CD14-positive monocyte (primary cell): Measurements from ENCODE around the gene DLGAP1. TPM values are rescaled to one million over a fixed set of nuclear protein-coding genes. Genes with fewer than 3 reads are reported as not detected.
A peak's percentile ranks its signal among the peaks of the same experiment; 100 is the strongest.

Experiments used
- DNase-seq, 3 donors: peaks; one replicate each; pipeline ENCODE4 v3.0.0-alpha.2; 2011 to 2022
- H2AFZ ChIP-seq: 2 replicates; pipeline ENCODE4 v1.6.0; 2012; ENCODE audit warnings: mild to moderate bottlenecking, low read depth, low read length, inconsistent platforms; ENCODE audit not compliant: insufficient read depth, poor library complexity, severe bottlenecking
- H3K27ac ChIP-seq, 2 donors: 1 replicate in 1 of 2; 2 replicates in 1 of 2; pipeline ENCODE4 v1.5.1; 2012 to 2013; ENCODE audit warnings: low read length in 2 of 2, control low read depth in 1 of 2, inconsistent platforms in 1 of 2, low read depth in 1 of 2, mild to moderate bottlenecking in 1 of 2
- H3K27me3 ChIP-seq, 2 donors: one replicate each; pipeline versions ENCODE4 v1.6.0 to v1.6.1; 2011 to 2013; ENCODE audit warnings: low read length in 2 of 2; ENCODE audit not compliant: control insufficient read depth in 2 of 2, insufficient read depth in 2 of 2
- H3K36me3 ChIP-seq, 2 donors: replicated peaks in 1 of 2; 1 replicate in 1 of 2; 2 replicates in 1 of 2; pipeline versions ENCODE4 v1.5.1 to v1.6.1; 2012 to 2013; ENCODE audit warnings: low read length in 2 of 2, control low read depth in 1 of 2, inconsistent platforms in 1 of 2, mild to moderate bottlenecking in 1 of 2; ENCODE audit not compliant: insufficient read depth in 2 of 2, control insufficient read depth in 1 of 2
- H3K4me1 ChIP-seq, 2 donors: 1 replicate in 1 of 2; 2 replicates in 1 of 2; pipeline versions ENCODE4 v1.5.1 to v1.6.1; 2012 to 2013; ENCODE audit warnings: low read length in 2 of 2, control low read depth in 1 of 2, inconsistent platforms in 1 of 2, mild to moderate bottlenecking in 1 of 2, moderate library complexity in 1 of 2; ENCODE audit not compliant: insufficient read depth in 2 of 2, control insufficient read depth in 1 of 2
- H3K4me2 ChIP-seq: replicated peaks from 2 replicates; pipeline ENCODE3; 2012; ENCODE audit warnings: low read length, moderate library complexity, mild to moderate bottlenecking; ENCODE audit not compliant: poor library complexity, severe bottlenecking; ENCODE audit errors: extremely low read depth
- H3K4me3 ChIP-seq, 3 experiments: fragments of 200-600 bp in 1 of 3; sonication (generic) in 1 of 3; replicated peaks in 1 of 3; 1 replicate in 2 of 3; 2 replicates in 1 of 3; pipeline ENCODE4 v1.5.1; 2011 to 2013; ENCODE audit warnings: low read length in 3 of 3, mild to moderate bottlenecking in 3 of 3, control low read depth in 2 of 3, low read depth in 2 of 3, inconsistent platforms in 1 of 3, moderate library complexity in 1 of 3
- H3K79me2 ChIP-seq: 2 replicates; pipeline ENCODE4 v1.6.0; 2012; ENCODE audit warnings: mild to moderate bottlenecking, control low read depth, inconsistent platforms, low read length, moderate library complexity; ENCODE audit not compliant: insufficient read depth
- H3K9ac ChIP-seq: 2 replicates; pipeline ENCODE4 v1.6.0; 2017; ENCODE audit warnings: low read length, mild to moderate bottlenecking; ENCODE audit not compliant: insufficient read depth, poor library complexity, severe bottlenecking
- H3K9me3 ChIP-seq, 2 donors: replicated peaks in 1 of 2; 1 replicate in 1 of 2; 2 replicates in 1 of 2; pipeline versions ENCODE4 v1.5.1 to v1.6.1; 2012 to 2013; ENCODE audit warnings: low read length in 2 of 2, control low read depth in 1 of 2; ENCODE audit not compliant: control insufficient read depth in 1 of 2, insufficient read depth in 1 of 2
- H4K20me1 ChIP-seq: 2 replicates; pipeline ENCODE4 v1.6.0; 2012; ENCODE audit warnings: mild to moderate bottlenecking, low read length, control low read depth, moderate library complexity; ENCODE audit not compliant: insufficient read depth
- H3K27ac Mint-ChIP-seq, 7 donors: one replicate each; pipeline ENCODE4 v1.8.0; 2020; ENCODE audit warnings: mild to moderate bottlenecking in 7 of 7, mixed read lengths in 7 of 7, moderate library complexity in 6 of 7, inconsistent platforms in 2 of 7
- H3K27me3 Mint-ChIP-seq, 3 donors: one replicate each; pipeline ENCODE4 v1.8.0; 2021 to 2022; ENCODE audit warnings: low read depth in 3 of 3, mild to moderate bottlenecking in 3 of 3, mixed read lengths in 3 of 3, moderate library complexity in 3 of 3, inconsistent platforms in 1 of 3
- H3K36me3 Mint-ChIP-seq, 2 donors: one replicate each; pipeline ENCODE4 v1.8.0; 2020; ENCODE audit warnings: mixed read lengths in 2 of 2, inconsistent platforms in 1 of 2, mild to moderate bottlenecking in 1 of 2
- H3K4me1 Mint-ChIP-seq: one replicate; pipeline ENCODE4 v1.8.0; 2020; ENCODE audit warnings: mild to moderate bottlenecking, mixed read lengths
- H3K4me3 Mint-ChIP-seq, 2 donors: one replicate each; pipeline ENCODE4 v1.8.0; 2020; ENCODE audit warnings: mild to moderate bottlenecking in 2 of 2, mixed read lengths in 2 of 2, moderate library complexity in 1 of 2
- H3K9me3 Mint-ChIP-seq, 7 donors: one replicate each; pipeline ENCODE4 v1.8.0; 2020 to 2022; ENCODE audit warnings: mixed read lengths in 7 of 7, mild to moderate bottlenecking in 6 of 7, moderate library complexity in 6 of 7, inconsistent platforms in 2 of 7
- WGBS: methylation state at CpG from one replicate; pipeline ENCODE4 v1.1.5; 2013; ENCODE audit warnings: missing lambda C conversion rate; ENCODE audit not compliant: insufficient coverage; 5-methylcytosine and 5-hydroxymethylcytosine counted together
- intact Hi-C, 2 donors: fragments of 100-400 bp; cut with micrococcal nuclease; formaldehyde crosslinking; loops; one replicate each; pipeline versions ENCODE4 v1.15.0 to v1.15.1; 2023
- polyA plus RNA-seq, 3 donors: library from polyadenylated mRNA; depleted of rRNA in 1 of 3; unstranded in 2 of 3; stranded (reverse) in 1 of 3; fragments of 300-500 nt in 2 of 3; fragments of >200 nt in 1 of 3; fragmentation: Illumina TruSeq in 2 of 3; gene quantifications; 1 replicate in 2 of 3; 2 replicates in 1 of 3; pipeline ENCODE4 v1.2.3, GENCODE V29; 2012 to 2021
- TF ChIP-seq, protein P1 (sequence below): fragments of 200-600 bp; IDR thresholded peaks from one replicate; pipeline ENCODE4 v1.8.0; 2022; ENCODE audit warnings: antibody characterized with exemption, mild to moderate bottlenecking

DLGAP1 gene
- polyA plus RNA-seq, 3 donors = 0.09 to 0.42 TPM; not detected in 1

DNA sequence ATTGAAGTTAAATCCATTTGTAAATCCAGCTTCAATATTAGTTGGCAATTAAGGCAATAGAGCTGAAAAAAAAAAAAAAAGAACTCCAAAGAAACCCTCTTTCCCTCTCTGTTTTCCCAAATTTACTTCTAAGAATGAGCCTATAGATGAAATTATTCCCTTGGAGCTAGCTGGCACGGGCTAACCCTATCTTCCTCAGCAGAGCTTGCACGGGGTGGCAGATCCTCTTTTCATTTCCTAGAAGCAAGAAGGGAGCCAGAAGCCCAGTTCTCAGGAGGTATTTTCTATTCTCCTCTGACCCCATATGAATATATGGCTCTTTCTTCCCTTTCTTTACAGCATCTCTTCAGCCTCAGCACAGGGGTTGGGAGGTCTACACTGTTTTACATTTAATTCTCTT is 579.1 kb downstream of the DLGAP1 start:
- H3K27me3 ChIP-seq = no peaks in the 10 kb centered on the region
- intact Hi-C loops = loop anchor here (10.0 kb wide), 3 partner anchors 171 to 601 kb away; no protein-coding TSS in a partner anchor
- Mint-ChIP-seq H3K4me1 (peaks cover 63% of the 10 kb centered on the region), H3K27ac (peak overlapping the region in 3 of 7 donors; percentile 13 to 66 (median 54)), H3K9me3 (peaks cover 0 to 5% (median 0%) of the 10 kb centered on the region in 7 donors), H3K27me3 (no peaks in the 10 kb centered on the region), H3K4me3 (peak overlapping the region in 1 of 2 donors; percentile 42), H3K36me3 (peaks cover 0 to 6% of the 10 kb centered on the region in 2 donors)
- H4K20me1 ChIP-seq = no peaks in the 10 kb centered on the region
- WGBS = 0% methylated on average over 1 of the region's 2 CpGs
- no peak overlapping the region for H3K9ac ChIP-seq
- no peaks in the 10 kb centered on the region for H3K9me3 ChIP-seq
- TF ChIP-seq, protein P1, sequence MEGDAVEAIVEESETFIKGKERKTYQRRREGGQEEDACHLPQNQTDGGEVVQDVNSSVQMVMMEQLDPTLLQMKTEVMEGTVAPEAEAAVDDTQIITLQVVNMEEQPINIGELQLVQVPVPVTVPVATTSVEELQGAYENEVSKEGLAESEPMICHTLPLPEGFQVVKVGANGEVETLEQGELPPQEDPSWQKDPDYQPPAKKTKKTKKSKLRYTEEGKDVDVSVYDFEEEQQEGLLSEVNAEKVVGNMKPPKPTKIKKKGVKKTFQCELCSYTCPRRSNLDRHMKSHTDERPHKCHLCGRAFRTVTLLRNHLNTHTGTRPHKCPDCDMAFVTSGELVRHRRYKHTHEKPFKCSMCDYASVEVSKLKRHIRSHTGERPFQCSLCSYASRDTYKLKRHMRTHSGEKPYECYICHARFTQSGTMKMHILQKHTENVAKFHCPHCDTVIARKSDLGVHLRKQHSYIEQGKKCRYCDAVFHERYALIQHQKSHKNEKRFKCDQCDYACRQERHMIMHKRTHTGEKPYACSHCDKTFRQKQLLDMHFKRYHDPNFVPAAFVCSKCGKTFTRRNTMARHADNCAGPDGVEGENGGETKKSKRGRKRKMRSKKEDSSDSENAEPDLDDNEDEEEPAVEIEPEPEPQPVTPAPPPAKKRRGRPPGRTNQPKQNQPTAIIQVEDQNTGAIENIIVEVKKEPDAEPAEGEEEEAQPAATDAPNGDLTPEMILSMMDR = no peak
- no peak overlapping the region for H3K27ac ChIP-seq
- no peaks in the 10 kb centered on the region for H3K79me2 ChIP-seq
- peaks cover 59 to 69% of the 10 kb centered on the region in 2 donors for H3K4me1 ChIP-seq
- peak overlapping the region in 1 of 3 experiments; percentile 1 for H3K4me3 ChIP-seq
- no peaks in the 10 kb centered on the region for H3K36me3 ChIP-seq
- DNase-seq = peak in 2 of 3 donors; percentile 26 to 33
- no peak overlapping the region for H2AFZ ChIP-seq
- H3K4me2 ChIP-seq = peak overlapping the region; percentile 33

DNA sequence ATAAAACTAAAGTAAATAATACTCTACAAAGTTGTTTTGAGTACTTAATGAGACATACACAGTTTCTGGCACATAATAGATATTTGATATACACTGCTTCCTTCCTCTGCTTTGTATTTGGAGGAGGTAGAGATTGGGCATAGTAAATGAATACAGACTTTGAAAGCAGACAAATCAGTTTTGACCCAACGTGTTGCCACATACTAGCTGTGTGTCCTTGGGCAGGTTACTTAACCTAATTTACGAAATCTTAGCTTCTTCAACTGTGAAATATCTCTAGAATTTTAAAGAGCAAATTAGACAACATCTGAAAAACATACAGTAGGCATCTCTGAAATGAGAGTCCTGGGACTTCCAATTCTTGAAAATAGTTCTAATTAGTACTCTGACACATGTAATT is 579.7 kb downstream of the DLGAP1 start:
- H3K4me1 ChIP-seq = peaks cover 59 to 68% of the 10 kb centered on the region in 2 donors
- TF ChIP-seq, protein P1 = no peak

More for the DNA sequence above, 579.7 kb downstream of the DLGAP1 start:
- no CpG with 5 or more reads among the region's 2 CpGs for WGBS
- Histone ChIP-seq H3K4me3 (peak overlapping the region in 1 of 3 experiments; percentile 1), H3K36me3 (no peaks in the 10 kb centered on the region), H3K27ac (no peak overlapping the region), H3K9ac (no peak overlapping the region), H4K20me1 (no peaks in the 10 kb centered on the region), H3K27me3 (no peaks in the 10 kb centered on the region), H2AFZ (no peak overlapping the region), H3K79me2 (no peaks in the 10 kb centered on the region), H3K9me3 (no peaks in the 10 kb centered on the region), H3K4me2 (peak overlapping the region; percentile 33)
- H3K36me3 Mint-ChIP-seq = peaks cover 0 to 6% of the 10 kb centered on the region in 2 donors
- peak in 2 of 3 donors; percentile 15 to 34 for DNase-seq
- peak overlapping the region in 3 of 7 donors; percentile 7 to 66 (median 8) for H3K27ac Mint-ChIP-seq
- H3K27me3 Mint-ChIP-seq = no peaks in the 10 kb centered on the region
- H3K9me3 Mint-ChIP-seq = peaks cover 0 to 5% (median 0%) of the 10 kb centered on the region in 7 donors
- H3K4me1 Mint-ChIP-seq = peaks cover 62% of the 10 kb centered on the region
- peak overlapping the region in 1 of 2 donors; percentile 30 for H3K4me3 Mint-ChIP-seq
- intact Hi-C loops = loop anchor here (10.0 kb wide), 3 partner anchors 171 to 601 kb away; no protein-coding TSS in a partner anchor
